A549 (cell line): ENCODE results near the gene FUS. TPM values are rescaled to one million over a fixed set of nuclear protein-coding genes. Genes with fewer than 3 reads are reported as not detected.

Experiments used
- ATAC-seq, 2 experiments: fragments of 200-7000 bp in 1 of 2; fragments of >200 bp in 1 of 2; cut with Nextera tagmentation in 1 of 2; cut with Tn5 transposase in 1 of 2; 3 replicates each; pipeline versions ENCODE4 v1.8.0 to v1.9.1; 2018 to 2020; ENCODE audit warnings: mild to moderate bottlenecking in 1 of 2, moderate library complexity in 1 of 2
- CTCF ChIA-PET: fragments of 300-600 bp; sonication (Branson Sonifier 250); formaldehyde crosslinking; extraction: SDS; loops from one replicate; lab custom pipeline; 2021; ENCODE audit warnings: antibody characterized with exemption, inconsistent platforms; lab: Yijun Ruan, JAX
- POLR2A ChIA-PET: fragments of 350-600 bp; formaldehyde crosslinking; extraction: SDS; loops from one replicate; lab custom pipeline; 2021; ENCODE audit warnings: antibody characterized with exemption, inconsistent platforms; lab: Yijun Ruan, JAX
- DNase-seq, 2 experiments: peaks; one replicate each; pipeline versions ENCODE4 v3.0.0 to v3.0.0-alpha.2; 2011 to 2016; ENCODE audit warnings: low read depth in 1 of 2, low spot score in 1 of 2
- FAIRE-seq: peaks from 2 replicates; lab custom pipeline; 2011; peaks lifted over from hg19 to GRCh38; lab: Jason Lieb, UNC
- H3K27ac ChIP-seq, 2 experiments: fragments of >200 bp; sonication (Bioruptor Twin); formaldehyde crosslinking; 3 replicates each; pipeline ENCODE4 v1.5.1; 2016 to 2017
- H3K4me1 ChIP-seq: fragments of >200 bp; sonication (Bioruptor Twin); formaldehyde crosslinking; 3 replicates; pipeline ENCODE4 v1.6.1; 2016
- H3K4me2 ChIP-seq: fragments of >200 bp; sonication (Bioruptor Twin); formaldehyde crosslinking; 3 replicates; pipeline ENCODE4 v1.6.1; 2016
- H3K4me3 ChIP-seq: fragments of >200 bp; sonication (Bioruptor Twin); formaldehyde crosslinking; 3 replicates; pipeline ENCODE4 v1.5.1; 2016
- H3K9me3 ChIP-seq: fragments of >200 bp; sonication (Bioruptor Twin); formaldehyde crosslinking; 3 replicates; pipeline ENCODE4 v1.6.1; 2016
- CEBPB ChIP-seq, 2 experiments: fragments of >200 bp in 1 of 2; sonication (Bioruptor Twin) in 1 of 2; formaldehyde crosslinking in 1 of 2; IDR thresholded peaks; 2 replicates each; pipeline ENCODE4 v1.6.1; 2012 to 2016
- CHD4 ChIP-seq: fragments of 200-600 bp; sonication (generic); IDR thresholded peaks from 2 replicates; pipeline ENCODE4 v1.6.1; 2016; ENCODE audit warnings: antibody characterized with exemption, mild to moderate bottlenecking, borderline replicate concordance
- EHMT2 ChIP-seq: fragments of 200-600 bp; sonication (generic); IDR thresholded peaks from 2 replicates; pipeline ENCODE4 v1.6.1; 2016; ENCODE audit warnings: antibody characterized with exemption, low read depth, mild to moderate bottlenecking, moderate library complexity
- HOXA7 ChIP-seq: fragments of 250-450 bp; sonication (Bioruptor Pico); IDR thresholded peaks from 2 replicates; pipeline ENCODE4 v1.5.0; 2020; ENCODE audit warnings: mild to moderate bottlenecking, moderate library complexity
- HOXB13 ChIP-seq: fragments of 250-450 bp; sonication (Bioruptor Pico); IDR thresholded peaks from 2 replicates; pipeline ENCODE4 v1.5.0; 2020; ENCODE audit warnings: low read depth, mild to moderate bottlenecking, moderate library complexity
- KDM5A ChIP-seq: fragments of 200-600 bp; sonication (generic); IDR thresholded peaks from 2 replicates; pipeline ENCODE4 v1.6.1; 2016; ENCODE audit warnings: antibody characterized with exemption, mild to moderate bottlenecking
- RAD21 ChIP-seq, 2 experiments: fragments of >200 bp in 1 of 2; sonication (Bioruptor Twin) in 1 of 2; formaldehyde crosslinking in 1 of 2; IDR thresholded peaks in 1 of 2; conservative IDR thresholded peaks in 1 of 2; 2 replicates in 1 of 2; 3 replicates in 1 of 2; pipeline ENCODE4 v1.6.1; 2012 to 2018; ENCODE audit warnings: inconsistent platforms in 1 of 2
- RARB ChIP-seq: fragments of 250-450 bp; sonication (Bioruptor Pico); IDR thresholded peaks from 2 replicates; pipeline ENCODE4 v1.8.0; 2021; ENCODE audit warnings: mild to moderate bottlenecking, moderate library complexity
- RCOR1 ChIP-seq: fragments of 150-350 bp; IDR thresholded peaks from 2 replicates; pipeline ENCODE4 v1.6.1; 2014; ENCODE audit warnings: antibody characterized with exemption, low read length, low read depth
- TFCP2L1 ChIP-seq: fragments of 250-450 bp; sonication (Bioruptor Pico); IDR thresholded peaks from 2 replicates; pipeline ENCODE4 v1.5.0; 2021; ENCODE audit warnings: mild to moderate bottlenecking
- TP53 ChIP-seq: fragments of 250-450 bp; sonication (Bioruptor Pico); IDR thresholded peaks from 2 replicates; pipeline ENCODE4 v1.5.0; 2021; ENCODE audit warnings: mild to moderate bottlenecking, moderate library complexity
- ZNF302 ChIP-seq: fragments of 250-450 bp; sonication (Bioruptor Pico); IDR thresholded peaks from 2 replicates; pipeline ENCODE4 v1.9.0; 2021; ENCODE audit warnings: inconsistent platforms, mild to moderate bottlenecking, moderate library complexity
- WGBS: methylation state at CpG from one replicate; pipeline ENCODE4 v1.1.6; 2017; ENCODE audit errors: missing lambda C conversion rate; 5-methylcytosine and 5-hydroxymethylcytosine counted together
- polyA plus RNA-seq, 4 experiments: library from polyadenylated mRNA; depleted of rRNA in 3 of 4; stranded (reverse); fragments of >200 nt; fragmentation: RNase III in 1 of 4; extraction: RNeasy Plus Mini Kit Qiagen cat#74134 plus additional on column Dnase treatment in 1 of 4; gene quantifications; 2 replicates in 3 of 4; 3 replicates in 1 of 4; pipeline ENCODE4 v1.2.3, GENCODE V29; 2011 to 2017
- TF ChIP-seq, protein P1 (sequence below): fragments of 200-600 bp; sonication (generic); IDR thresholded peaks from 2 replicates; pipeline ENCODE4 v1.6.1; 2016; ENCODE audit warnings: antibody characterized with exemption, mild to moderate bottlenecking, moderate library complexity
- TF ChIP-seq, protein P2 (sequence below): fragments of >200 bp; sonication (Bioruptor Twin); formaldehyde crosslinking; IDR thresholded peaks from 2 replicates; pipeline ENCODE4 v1.6.1; 2016

Gene FUS
- polyA plus RNA-seq, 2 of the 4 experiments (the other 2 are of a cell fraction) = 224 to 740 TPM

DNA sequence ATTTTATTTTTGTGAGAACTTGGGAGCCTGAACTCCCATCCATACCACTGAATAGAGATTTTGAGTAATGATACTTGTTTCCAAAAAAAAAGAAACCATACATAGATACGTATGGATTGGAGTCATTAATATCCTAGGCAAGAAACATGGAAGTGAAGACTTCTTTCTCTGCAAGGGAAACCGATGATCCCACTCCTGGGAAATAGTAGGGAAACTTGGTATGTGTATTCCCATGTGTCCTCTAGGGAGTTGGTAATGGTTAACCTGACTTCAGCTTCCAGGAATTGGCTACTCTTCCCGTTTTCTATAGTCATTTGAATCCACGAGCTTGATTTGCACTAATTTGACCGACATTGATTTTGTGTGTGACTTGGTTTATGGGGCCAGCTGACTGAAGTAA is 5.4 kb downstream of the FUS start:
- no peak for FAIRE-seq
- TF ChIP-seq TFCP2L1 (CRISPR knock-in tag) = 0 out of 2 replicates have a peak, but pooled peaks have one; percentile 52
- TF ChIP-seq, protein P1, sequence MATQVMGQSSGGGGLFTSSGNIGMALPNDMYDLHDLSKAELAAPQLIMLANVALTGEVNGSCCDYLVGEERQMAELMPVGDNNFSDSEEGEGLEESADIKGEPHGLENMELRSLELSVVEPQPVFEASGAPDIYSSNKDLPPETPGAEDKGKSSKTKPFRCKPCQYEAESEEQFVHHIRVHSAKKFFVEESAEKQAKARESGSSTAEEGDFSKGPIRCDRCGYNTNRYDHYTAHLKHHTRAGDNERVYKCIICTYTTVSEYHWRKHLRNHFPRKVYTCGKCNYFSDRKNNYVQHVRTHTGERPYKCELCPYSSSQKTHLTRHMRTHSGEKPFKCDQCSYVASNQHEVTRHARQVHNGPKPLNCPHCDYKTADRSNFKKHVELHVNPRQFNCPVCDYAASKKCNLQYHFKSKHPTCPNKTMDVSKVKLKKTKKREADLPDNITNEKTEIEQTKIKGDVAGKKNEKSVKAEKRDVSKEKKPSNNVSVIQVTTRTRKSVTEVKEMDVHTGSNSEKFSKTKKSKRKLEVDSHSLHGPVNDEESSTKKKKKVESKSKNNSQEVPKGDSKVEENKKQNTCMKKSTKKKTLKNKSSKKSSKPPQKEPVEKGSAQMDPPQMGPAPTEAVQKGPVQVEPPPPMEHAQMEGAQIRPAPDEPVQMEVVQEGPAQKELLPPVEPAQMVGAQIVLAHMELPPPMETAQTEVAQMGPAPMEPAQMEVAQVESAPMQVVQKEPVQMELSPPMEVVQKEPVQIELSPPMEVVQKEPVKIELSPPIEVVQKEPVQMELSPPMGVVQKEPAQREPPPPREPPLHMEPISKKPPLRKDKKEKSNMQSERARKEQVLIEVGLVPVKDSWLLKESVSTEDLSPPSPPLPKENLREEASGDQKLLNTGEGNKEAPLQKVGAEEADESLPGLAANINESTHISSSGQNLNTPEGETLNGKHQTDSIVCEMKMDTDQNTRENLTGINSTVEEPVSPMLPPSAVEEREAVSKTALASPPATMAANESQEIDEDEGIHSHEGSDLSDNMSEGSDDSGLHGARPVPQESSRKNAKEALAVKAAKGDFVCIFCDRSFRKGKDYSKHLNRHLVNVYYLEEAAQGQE = no peak
- POLR2A ChIA-PET = interaction anchor here (1.2 kb wide), 1 partner anchor 68 kb away, joined by 3 read pairs; the partner anchor contains the start of gene KAT8
- ATAC-seq = no peak
- 73% methylated on average over 5 of the region's 5 CpGs for WGBS
- Histone ChIP-seq H3K4me2 (no peak overlapping the region), H3K4me1 (peaks cover 29% of the 10 kb centered on the region), H3K9me3 (no peaks in the 10 kb centered on the region), H3K4me3 (no peak overlapping the region), H3K27ac (no peak overlapping the region)
- CTCF ChIA-PET = interaction anchor here (0.7 kb wide), 1 partner anchor 11 kb away, joined by 3 read pairs; no protein-coding TSS in a partner anchor
- no peak for DNase-seq

DNA sequence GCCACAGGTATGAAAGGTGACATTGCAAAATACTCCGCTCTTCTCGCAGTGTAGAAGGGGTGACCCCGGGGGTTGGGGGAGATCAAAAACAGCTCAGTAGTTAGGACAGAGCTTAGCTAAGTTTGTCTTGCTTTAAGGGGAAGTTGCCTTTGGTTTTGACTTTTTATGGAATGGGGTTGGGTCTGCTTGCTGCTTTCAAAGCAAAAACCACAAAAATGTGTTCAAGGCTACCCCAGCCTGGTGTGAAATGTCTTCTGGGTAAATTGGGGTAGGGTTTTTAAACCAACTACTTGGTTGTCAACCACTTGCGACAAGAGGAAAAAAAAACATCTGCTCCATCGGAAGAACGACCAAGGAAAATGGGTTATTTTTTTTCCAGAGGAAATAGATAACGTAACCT is 6.2 kb downstream of the FUS start:
- CTCF ChIA-PET = no interaction called here
- WGBS = 96% methylated on average over 7 of the region's 7 CpGs

DNA sequence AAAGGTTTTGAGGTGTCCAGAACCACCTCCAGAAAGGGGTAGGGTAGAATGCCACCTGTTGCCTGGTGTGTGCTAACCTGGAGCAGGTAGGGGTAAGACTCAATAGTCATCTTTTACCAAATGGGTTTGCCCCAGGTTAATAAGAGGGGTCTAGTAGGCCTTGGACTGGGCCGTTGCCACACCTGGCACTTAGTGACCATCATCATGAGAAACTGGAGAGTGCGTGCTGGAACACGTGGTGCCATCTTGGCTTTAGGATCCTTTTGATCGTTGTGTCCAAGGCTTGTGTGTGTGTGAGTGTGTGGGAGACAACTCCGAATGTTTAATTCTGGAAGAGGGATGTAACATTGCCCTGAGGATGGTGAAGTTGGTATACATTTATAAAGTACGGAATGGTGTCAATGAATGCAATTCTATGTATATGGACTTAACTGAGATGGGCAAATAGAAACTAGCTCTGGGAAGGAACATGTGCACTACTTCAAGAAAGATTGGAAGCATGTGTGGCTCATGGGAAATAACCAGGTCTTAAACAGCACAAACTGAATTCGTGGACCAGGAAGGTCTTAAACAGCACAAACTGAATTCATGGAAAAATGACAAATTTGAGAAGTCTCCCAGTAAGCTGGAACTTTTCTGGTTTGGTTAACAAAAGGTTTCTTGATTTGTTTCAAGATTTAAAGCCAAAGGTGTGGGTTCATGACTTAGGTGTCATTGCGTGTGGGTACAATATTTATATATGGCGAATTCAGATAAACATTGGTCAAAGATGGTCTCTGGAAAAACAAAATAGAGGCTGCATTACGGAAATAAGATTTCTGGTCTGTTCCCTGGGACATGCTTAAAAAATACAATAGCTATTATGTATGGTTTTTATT is 7.2 kb downstream of the FUS start:
- H3K4me3 ChIP-seq = no peak overlapping the region
- no peak for FAIRE-seq
- WGBS = 88% methylated on average over 10 of the region's 10 CpGs
- no peak overlapping the region for H3K27ac ChIP-seq
- no peak overlapping the region for H3K4me2 ChIP-seq
- no peak for TF ChIP-seq CEBPB (IDR thresholded peaks at IDR 0.05)
- TF ChIP-seq HOXA7 = peak; percentile 71; the same call in 1 of the 2 replicates
- peak; percentile 24; the same call in 1 of the 2 replicates for TF ChIP-seq TP53 (CRISPR knock-in tag)
- 0 out of 2 replicates have a peak, but pooled peaks have one; percentile 48 for TF ChIP-seq TFCP2L1 (CRISPR knock-in tag)
- peak; percentile 64; the same call in 1 of the 2 replicates for TF ChIP-seq RARB
- no peak for TF ChIP-seq CHD4
- no peaks in the 10 kb centered on the region for H3K9me3 ChIP-seq
- H3K4me1 ChIP-seq = peaks cover 24% of the 10 kb centered on the region
- ATAC-seq = no peak
- ChIA-PET CTCF (interaction anchor here (0.6 to 0.9 kb wide), 4 partner anchors 14 to 256 kb away, joined by 3 to 4 read pairs (median 3); partner anchors contain the start of gene ZNF843), POLR2A (no interaction called here)
- DNase-seq = no peak

More for the DNA sequence above, 6.2 kb downstream of the FUS start:
- peaks cover 29% of the 10 kb centered on the region for H3K4me1 ChIP-seq
- H3K4me3 ChIP-seq = no peak overlapping the region
- DNase-seq = no peak
- FAIRE-seq = no peak
- POLR2A ChIA-PET = interaction anchor here (1.2 kb wide), 1 partner anchor 69 kb away, joined by 3 read pairs; the partner anchor contains the start of gene KAT8
- no peak overlapping the region for H3K27ac ChIP-seq
- H3K4me2 ChIP-seq = no peak overlapping the region
- no peaks in the 10 kb centered on the region for H3K9me3 ChIP-seq
- ATAC-seq = no peak
- no peak for TF ChIP-seq EHMT2
- TF ChIP-seq RAD21 (conservative IDR thresholded peaks at IDR 0.05 in 1 of 2, IDR thresholded peaks at IDR 0.05 in 1 of 2) = no peak
- TF ChIP-seq KDM5A = no peak
- TF ChIP-seq HOXB13 (CRISPR knock-in tag) = no peak
- TF ChIP-seq, protein P2, sequence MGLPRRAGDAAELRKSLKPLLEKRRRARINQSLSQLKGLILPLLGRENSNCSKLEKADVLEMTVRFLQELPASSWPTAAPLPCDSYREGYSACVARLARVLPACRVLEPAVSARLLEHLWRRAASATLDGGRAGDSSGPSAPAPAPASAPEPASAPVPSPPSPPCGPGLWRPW = no peak
- no peak for TF ChIP-seq RCOR1
- no peak for TF ChIP-seq ZNF302
